A673 (cell line): ENCODE data around the gene SLC66A2. TPM values are rescaled to one million over a fixed set of nuclear protein-coding genes. Genes with fewer than 3 reads are reported as not detected.

ENCODE experiments used
- BruUV-seq: library from RNA; stranded (reverse); fragments of 400-500 nt; replicated peaks from 2 replicates; lab custom pipeline; 2021; lab: Mats Ljungman, UMichigan
- CTCF ChIA-PET: fragments of 300-600 bp; sonication (Branson Sonifier 250); formaldehyde crosslinking; loops from one replicate; lab custom pipeline; 2022; ENCODE audit warnings: antibody characterized with exemption; lab: Charles Lee
- POLR2A ChIA-PET: fragments of 300-600 bp; sonication (Branson Sonifier 250); formaldehyde crosslinking; loops from one replicate; lab custom pipeline; 2022; ENCODE audit warnings: antibody characterized with exemption; ENCODE audit not compliant: low non-redundant PET; lab: Charles Lee
- DNase-seq: peaks from one replicate; pipeline ENCODE4 v3.0.0-alpha.2; 2015; ENCODE audit warnings: low spot score
- H3K27ac ChIP-seq: fragments of 200-600 bp; sonication (generic); 2 replicates; pipeline ENCODE4 v1.5.1; 2016; ENCODE audit warnings: mixed run types, low read depth, mild to moderate bottlenecking, mixed read lengths, antibody characterized with exemption, low read length; ENCODE audit not compliant: poor library complexity, severe bottlenecking
- H3K27me3 ChIP-seq: fragments of 200-600 bp; sonication (generic); replicated peaks from 2 replicates; pipeline ENCODE4 v1.6.1; 2017; ENCODE audit warnings: mixed run types, low read depth, mild to moderate bottlenecking, mixed read lengths, antibody characterized with exemption, low read length; ENCODE audit not compliant: insufficient read depth, poor library complexity
- H3K36me3 ChIP-seq: fragments of 200-600 bp; sonication (generic); 2 replicates; pipeline ENCODE4 v1.6.1; 2016; ENCODE audit warnings: mixed run types, mild to moderate bottlenecking, mixed read lengths, antibody characterized with exemption, low read length; ENCODE audit not compliant: insufficient read depth, poor library complexity, severe bottlenecking
- H3K4me1 ChIP-seq: fragments of 200-600 bp; sonication (generic); 2 replicates; pipeline ENCODE4 v1.6.1; 2017; ENCODE audit warnings: mixed run types, mild to moderate bottlenecking, mixed read lengths, antibody characterized with exemption, low read length; ENCODE audit not compliant: insufficient read depth, poor library complexity, severe bottlenecking
- H3K4me3 ChIP-seq: fragments of 200-600 bp; sonication (generic); 2 replicates; pipeline ENCODE4 v1.5.1; 2016; ENCODE audit warnings: low read depth, mixed run types, mild to moderate bottlenecking, mixed read lengths, low read length; ENCODE audit not compliant: poor library complexity, severe bottlenecking
- H3K9me3 ChIP-seq: fragments of 200-600 bp; sonication (generic); 2 replicates; pipeline ENCODE4 v1.6.1; 2016; ENCODE audit warnings: mixed run types, low read depth, mild to moderate bottlenecking, mixed read lengths, antibody characterized with exemption, low read length; ENCODE audit not compliant: poor library complexity, severe bottlenecking
- CTCF ChIP-seq: fragments of 300-800, 200-600 bp; sonication (generic); conservative IDR thresholded peaks from 2 replicates; pipeline ENCODE4 v1.5.1; 2017; ENCODE audit warnings: low read depth, mild to moderate bottlenecking, antibody characterized with exemption, low read length, moderate library complexity, mixed read lengths
- EZH2 ChIP-seq: fragments of 200-600 bp; sonication (generic); IDR thresholded peaks from 2 replicates; pipeline ENCODE4 v1.6.1; 2017; ENCODE audit warnings: borderline replicate concordance, low read depth, mild to moderate bottlenecking, mixed read lengths, antibody characterized with exemption, low read length; ENCODE audit not compliant: poor library complexity, severe bottlenecking
- intact Hi-C: fragments of 100-400 bp; cut with micrococcal nuclease; formaldehyde crosslinking; loops from one replicate; pipeline ENCODE4 v1.10.0; 2022; ENCODE audit not compliant: unreplicated experiment
- total RNA-seq: library from RNA; stranded (reverse); gene quantifications from 2 replicates; pipeline ENCODE4 v1.2.3, GENCODE V29; 2021

SLC66A2 gene
- total RNA-seq, 1 experiment from 2014 or later = 28.0 TPM

GRCh38 chr18:79958981-79959380 lies 7.5 kb upstream of the SLC66A2 start:
- H3K27ac ChIP-seq = no peak overlapping the region
- intact Hi-C loops = loop anchor here (10.0 kb wide), 1 partner anchor 164 kb away; the partner anchor contains the start of gene KCNG2
- no peaks in the 10 kb centered on the region for H3K27me3 ChIP-seq
- H3K9me3 ChIP-seq = no peaks in the 10 kb centered on the region
- DNase-seq = no peak
- CTCF ChIA-PET = no interaction called here
- no TSS peak for BruUV-seq
- no peak overlapping the region for H3K4me3 ChIP-seq
- H3K36me3 ChIP-seq = no peaks in the 10 kb centered on the region
- POLR2A ChIA-PET = no interaction called here
- TF ChIP-seq EZH2 (no peak), CTCF (no peak)
- H3K4me1 ChIP-seq = peaks cover 6% of the 10 kb centered on the region

GRCh38 chr18:79956276-79956675 lies 4.8 kb upstream of the SLC66A2 start:
- no peak for TF ChIP-seq CTCF
- TF ChIP-seq EZH2 = no peak
- intact Hi-C loops = loop anchor here (10.0 kb wide), 1 partner anchor 161 kb away; the partner anchor contains the start of gene KCNG2
- BruUV-seq = no TSS peak
- ChIA-PET POLR2A (no interaction called here), CTCF (no interaction called here)
- no peak overlapping the region for H3K27ac ChIP-seq
- H3K9me3 ChIP-seq = no peaks in the 10 kb centered on the region
- no peak overlapping the region for H3K4me3 ChIP-seq
- no peaks in the 10 kb centered on the region for H3K27me3 ChIP-seq
- no peaks in the 10 kb centered on the region for H3K36me3 ChIP-seq
- H3K4me1 ChIP-seq = peaks cover 6% of the 10 kb centered on the region
- DNase-seq = no peak

GRCh38 chr18:79955302-79956075 lies 4.0 kb upstream of the SLC66A2 start:
- TF ChIP-seq CTCF (no peak), EZH2 (no peak)
- no TSS peak for BruUV-seq
- Histone ChIP-seq H3K27ac (no peak overlapping the region), H3K4me3 (no peak overlapping the region), H3K36me3 (no peaks in the 10 kb centered on the region), H3K27me3 (no peaks in the 10 kb centered on the region), H3K9me3 (no peaks in the 10 kb centered on the region), H3K4me1 (peaks cover 4% of the 10 kb centered on the region)
- intact Hi-C loops = loop anchor here (10.0 kb wide), 1 partner anchor 161 kb away; the partner anchor contains the start of gene KCNG2
- no peak for DNase-seq
- CTCF ChIA-PET = no interaction called here
- POLR2A ChIA-PET = no interaction called here
